Ishikawa (cell line): ENCODE data around the gene KRTAP13-3.

Experiments used
- CEBPB ChIP-seq: IDR thresholded peaks from 2 replicates; pipeline ENCODE4 v1.6.1; 2012
- CREB1 ChIP-seq: IDR thresholded peaks from 2 replicates; pipeline ENCODE4 v1.6.1; 2012; ENCODE audit warnings: low read depth
- EGR1 ChIP-seq: IDR thresholded peaks from 2 replicates; pipeline ENCODE4 v1.6.1; 2012
- EP300 ChIP-seq: IDR thresholded peaks from 2 replicates; pipeline ENCODE4 v1.6.1; 2012; ENCODE audit warnings: borderline replicate concordance
- FOXM1 ChIP-seq: IDR thresholded peaks from 2 replicates; pipeline ENCODE4 v1.6.1; 2012; ENCODE audit warnings: low read depth, borderline replicate concordance
- NFIC ChIP-seq: IDR thresholded peaks from 2 replicates; pipeline ENCODE4 v1.6.1; 2012
- RAD21 ChIP-seq: IDR thresholded peaks from 2 replicates; pipeline ENCODE4 v1.6.1; 2012; ENCODE audit warnings: low read depth
- TAF1 ChIP-seq: IDR thresholded peaks from 2 replicates; pipeline ENCODE4 v1.6.1; 2012; ENCODE audit warnings: low read depth, mild to moderate bottlenecking
- TCF12 ChIP-seq: IDR thresholded peaks from 2 replicates; pipeline ENCODE4 v1.6.1; 2012; ENCODE audit warnings: low read depth
- TEAD4 ChIP-seq: IDR thresholded peaks from 2 replicates; pipeline ENCODE4 v1.6.1; 2012
- USF1 ChIP-seq: IDR thresholded peaks from 2 replicates; pipeline ENCODE4 v1.6.1; 2012
- YY1 ChIP-seq: IDR thresholded peaks from 2 replicates; pipeline ENCODE4 v1.6.1; 2012; ENCODE audit warnings: low read depth
- ZBTB7A ChIP-seq: IDR thresholded peaks from 2 replicates; pipeline ENCODE4 v1.6.1; 2012; ENCODE audit warnings: low read depth
- TF ChIP-seq, protein P1 (sequence below): IDR thresholded peaks from 2 replicates; pipeline ENCODE4 v1.6.1; 2012
- TF ChIP-seq, protein P2 (sequence below): IDR thresholded peaks from 2 replicates; pipeline ENCODE4 v1.6.1; 2012; ENCODE audit warnings: low read depth, mild to moderate bottlenecking

The KRTAP13-3 gene, protein sequence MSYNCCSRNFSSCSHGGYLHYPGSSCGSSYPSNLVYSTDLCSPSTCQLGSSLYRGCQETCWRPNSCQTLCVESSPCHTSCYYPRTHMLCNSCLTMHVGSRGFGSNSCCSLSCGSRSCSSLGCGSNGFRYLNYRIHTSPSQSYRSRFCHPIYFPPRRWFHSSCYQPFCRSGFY

DNA sequence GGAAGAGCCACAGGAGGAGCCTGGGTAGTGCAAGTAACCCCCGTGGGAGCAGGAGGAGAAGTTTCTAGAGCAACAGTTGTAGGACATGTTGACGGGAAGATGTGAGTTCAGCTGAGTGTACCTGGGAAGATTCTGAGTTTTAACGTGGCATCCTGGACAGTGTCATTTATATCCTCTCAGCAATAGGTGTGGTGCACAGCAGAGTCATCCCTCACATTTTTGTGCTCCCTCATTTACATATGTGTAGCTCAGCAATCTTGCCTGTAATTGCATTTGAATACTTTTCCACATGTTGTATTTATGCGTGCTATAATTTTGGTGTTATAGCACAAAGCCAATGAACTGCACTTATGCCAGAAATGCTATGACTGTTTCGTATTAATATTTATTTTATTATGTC is at the start of gene KRTAP13-3:
Gene KRTAP13-3, minus strand, starts transcription at position 101 of the 400 bp plus-strand sequence. Its CDS starts 14 bp downstream, at position 87.
- TF ChIP-seq EP300 (no peak), ZBTB7A (no peak), USF1 (no peak), YY1 (no peak), RAD21 (no peak), CREB1 (no peak), TCF12 (no peak), CEBPB (no peak), FOXM1 (no peak), NFIC (no peak), TAF1 (no peak), EGR1 (no peak), TEAD4 (no peak)
- TF ChIP-seq, protein P1, sequence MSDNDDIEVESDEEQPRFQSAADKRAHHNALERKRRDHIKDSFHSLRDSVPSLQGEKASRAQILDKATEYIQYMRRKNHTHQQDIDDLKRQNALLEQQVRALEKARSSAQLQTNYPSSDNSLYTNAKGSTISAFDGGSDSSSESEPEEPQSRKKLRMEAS, result no peak
- TF ChIP-seq, protein P2, sequence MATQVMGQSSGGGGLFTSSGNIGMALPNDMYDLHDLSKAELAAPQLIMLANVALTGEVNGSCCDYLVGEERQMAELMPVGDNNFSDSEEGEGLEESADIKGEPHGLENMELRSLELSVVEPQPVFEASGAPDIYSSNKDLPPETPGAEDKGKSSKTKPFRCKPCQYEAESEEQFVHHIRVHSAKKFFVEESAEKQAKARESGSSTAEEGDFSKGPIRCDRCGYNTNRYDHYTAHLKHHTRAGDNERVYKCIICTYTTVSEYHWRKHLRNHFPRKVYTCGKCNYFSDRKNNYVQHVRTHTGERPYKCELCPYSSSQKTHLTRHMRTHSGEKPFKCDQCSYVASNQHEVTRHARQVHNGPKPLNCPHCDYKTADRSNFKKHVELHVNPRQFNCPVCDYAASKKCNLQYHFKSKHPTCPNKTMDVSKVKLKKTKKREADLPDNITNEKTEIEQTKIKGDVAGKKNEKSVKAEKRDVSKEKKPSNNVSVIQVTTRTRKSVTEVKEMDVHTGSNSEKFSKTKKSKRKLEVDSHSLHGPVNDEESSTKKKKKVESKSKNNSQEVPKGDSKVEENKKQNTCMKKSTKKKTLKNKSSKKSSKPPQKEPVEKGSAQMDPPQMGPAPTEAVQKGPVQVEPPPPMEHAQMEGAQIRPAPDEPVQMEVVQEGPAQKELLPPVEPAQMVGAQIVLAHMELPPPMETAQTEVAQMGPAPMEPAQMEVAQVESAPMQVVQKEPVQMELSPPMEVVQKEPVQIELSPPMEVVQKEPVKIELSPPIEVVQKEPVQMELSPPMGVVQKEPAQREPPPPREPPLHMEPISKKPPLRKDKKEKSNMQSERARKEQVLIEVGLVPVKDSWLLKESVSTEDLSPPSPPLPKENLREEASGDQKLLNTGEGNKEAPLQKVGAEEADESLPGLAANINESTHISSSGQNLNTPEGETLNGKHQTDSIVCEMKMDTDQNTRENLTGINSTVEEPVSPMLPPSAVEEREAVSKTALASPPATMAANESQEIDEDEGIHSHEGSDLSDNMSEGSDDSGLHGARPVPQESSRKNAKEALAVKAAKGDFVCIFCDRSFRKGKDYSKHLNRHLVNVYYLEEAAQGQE, result no peak

DNA sequence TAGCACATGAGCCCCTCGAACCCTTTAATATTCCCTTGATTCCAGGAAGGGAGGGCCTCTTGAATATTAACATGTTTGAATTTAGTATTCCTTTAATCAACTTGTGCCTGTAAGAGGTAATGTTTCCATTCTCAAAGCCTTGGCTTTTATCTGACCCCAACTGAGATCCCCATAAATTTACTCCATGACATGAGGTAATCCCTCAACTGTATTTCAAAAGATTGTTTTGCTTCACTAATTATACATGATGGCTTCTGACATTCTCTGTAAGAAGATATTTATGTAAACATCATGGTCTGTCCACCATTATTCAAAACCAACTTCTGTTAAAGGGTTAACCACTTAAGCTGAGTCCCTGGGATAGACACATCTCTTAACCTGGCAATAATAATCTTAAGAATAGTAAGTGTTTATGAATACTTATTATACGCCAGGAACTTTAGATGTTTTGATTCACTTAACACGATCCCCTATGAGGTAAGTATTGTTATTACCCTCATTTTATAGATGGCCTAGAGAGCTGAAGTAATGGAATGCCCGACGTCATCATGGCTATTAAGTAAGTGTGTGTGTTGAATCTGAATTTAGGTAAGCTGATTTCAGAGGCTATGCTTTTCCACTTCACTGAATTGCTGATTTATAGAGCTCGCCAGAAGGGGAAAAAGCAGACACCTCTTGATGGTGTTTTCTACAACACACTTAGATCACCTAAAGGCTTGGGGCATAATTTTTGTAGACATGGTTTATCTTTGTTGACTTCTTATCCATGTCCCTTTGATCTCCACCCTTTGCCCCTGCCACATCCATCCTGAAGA is 43.4 kb upstream of the KRTAP13-3 start:
- no peak for TF ChIP-seq TAF1
- TF ChIP-seq CREB1, result no peak
- TF ChIP-seq, protein P2, result no peak
- TF ChIP-seq FOXM1, result no peak
- TF ChIP-seq EP300, result no peak
- TF ChIP-seq YY1, result no peak
- no peak for TF ChIP-seq TEAD4
- no peak for TF ChIP-seq EGR1
- TF ChIP-seq NFIC, result no peak
- no peak for TF ChIP-seq CEBPB
- TF ChIP-seq USF1, result no peak
- TF ChIP-seq TCF12, result no peak
- TF ChIP-seq ZBTB7A, result no peak
- TF ChIP-seq, protein P1, result no peak
- no peak for TF ChIP-seq RAD21

DNA sequence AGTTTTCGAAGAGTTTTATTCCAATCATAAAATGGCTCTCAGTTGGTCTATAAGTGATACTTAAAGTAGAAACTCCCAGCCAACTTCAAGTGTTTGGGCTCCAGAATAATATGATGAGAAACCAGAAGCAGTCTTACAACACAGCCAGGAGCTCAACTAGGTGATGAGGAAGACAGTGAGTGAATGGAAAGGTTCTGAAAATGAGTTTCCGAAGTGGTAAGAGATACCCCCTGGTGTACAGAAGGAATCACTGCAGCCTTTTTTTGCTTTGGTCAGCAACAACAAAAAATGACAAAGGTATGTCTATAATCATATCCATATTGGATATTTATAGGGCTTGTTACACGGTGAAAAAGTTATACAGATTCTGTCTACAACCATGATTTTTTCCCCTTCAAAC is 38.0 kb upstream of the KRTAP13-3 start:
- no peak for TF ChIP-seq RAD21
- TF ChIP-seq YY1, result no peak
- no peak for TF ChIP-seq ZBTB7A
- TF ChIP-seq TEAD4, result no peak
- TF ChIP-seq, protein P2, result no peak
- no peak for TF ChIP-seq USF1
- no peak for TF ChIP-seq TAF1
- no peak for TF ChIP-seq FOXM1
- TF ChIP-seq, protein P1, result no peak
- TF ChIP-seq CREB1, result no peak
- TF ChIP-seq NFIC, result no peak
- no peak for TF ChIP-seq CEBPB
- no peak for TF ChIP-seq TCF12
- no peak for TF ChIP-seq EGR1
- no peak for TF ChIP-seq EP300
